ENCODE data around the gene CFHR2.

CFHR2 gene

DNA sequence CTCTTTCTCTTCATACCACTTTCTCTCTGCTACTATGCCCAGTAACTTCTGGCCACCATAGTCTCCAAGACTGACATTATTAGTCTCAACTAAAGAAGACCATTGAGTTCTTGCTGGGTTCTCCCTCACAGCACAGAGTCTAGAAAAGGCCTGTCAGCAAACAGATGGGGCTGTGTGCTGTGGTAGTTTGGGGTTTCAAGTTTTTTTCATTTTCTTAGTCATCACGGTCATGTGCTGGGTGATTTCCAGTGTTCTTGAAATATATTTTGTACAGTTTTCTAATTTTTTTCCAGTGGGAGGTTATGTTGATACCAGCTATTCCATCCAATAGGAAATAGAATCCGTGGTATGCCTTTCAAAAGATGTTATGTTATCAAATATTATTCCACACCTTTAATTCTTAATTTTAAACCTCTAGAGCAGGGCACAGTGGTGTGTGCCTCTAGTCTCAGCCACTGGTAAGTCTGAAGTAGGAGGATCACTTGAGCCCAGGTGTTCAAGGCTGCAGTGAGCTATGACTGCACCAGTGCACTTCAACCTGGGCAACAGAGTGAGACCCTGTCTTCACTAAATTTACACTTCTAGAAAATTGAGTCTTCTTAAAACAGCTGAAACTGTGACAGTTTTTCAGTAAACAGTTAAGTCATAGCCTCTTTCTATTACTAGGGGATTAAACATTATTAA lies 8.3 kb downstream of the CFHR2 start:
- H3K27ac ChIP-seq = no peak overlapping the region
- no peak for TF ChIP-seq ZFX (IDR thresholded peaks at IDR 0.05)
- TF ChIP-seq, protein P1, sequence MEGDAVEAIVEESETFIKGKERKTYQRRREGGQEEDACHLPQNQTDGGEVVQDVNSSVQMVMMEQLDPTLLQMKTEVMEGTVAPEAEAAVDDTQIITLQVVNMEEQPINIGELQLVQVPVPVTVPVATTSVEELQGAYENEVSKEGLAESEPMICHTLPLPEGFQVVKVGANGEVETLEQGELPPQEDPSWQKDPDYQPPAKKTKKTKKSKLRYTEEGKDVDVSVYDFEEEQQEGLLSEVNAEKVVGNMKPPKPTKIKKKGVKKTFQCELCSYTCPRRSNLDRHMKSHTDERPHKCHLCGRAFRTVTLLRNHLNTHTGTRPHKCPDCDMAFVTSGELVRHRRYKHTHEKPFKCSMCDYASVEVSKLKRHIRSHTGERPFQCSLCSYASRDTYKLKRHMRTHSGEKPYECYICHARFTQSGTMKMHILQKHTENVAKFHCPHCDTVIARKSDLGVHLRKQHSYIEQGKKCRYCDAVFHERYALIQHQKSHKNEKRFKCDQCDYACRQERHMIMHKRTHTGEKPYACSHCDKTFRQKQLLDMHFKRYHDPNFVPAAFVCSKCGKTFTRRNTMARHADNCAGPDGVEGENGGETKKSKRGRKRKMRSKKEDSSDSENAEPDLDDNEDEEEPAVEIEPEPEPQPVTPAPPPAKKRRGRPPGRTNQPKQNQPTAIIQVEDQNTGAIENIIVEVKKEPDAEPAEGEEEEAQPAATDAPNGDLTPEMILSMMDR (conservative IDR thresholded peaks at IDR 0.05) = no peak

DNA sequence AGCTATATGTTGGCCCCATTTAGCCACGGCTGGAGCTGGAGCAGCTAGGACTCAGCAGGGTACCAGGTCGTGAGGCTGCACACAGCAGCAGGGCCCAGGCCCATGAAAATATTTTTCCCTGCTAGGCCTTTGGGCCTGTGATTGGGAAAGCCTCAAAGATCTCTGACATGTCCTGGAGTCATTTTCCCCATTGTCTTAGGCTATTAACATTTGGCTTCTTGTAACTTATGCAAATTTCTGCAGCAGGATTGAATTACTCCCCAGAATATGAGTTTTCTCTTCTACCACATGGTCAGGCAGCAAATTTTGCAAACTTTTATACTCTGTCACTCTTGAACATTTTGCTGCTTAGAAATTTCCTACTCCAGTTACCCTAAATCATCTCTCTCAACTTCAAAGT lies 11.2 kb downstream of the CFHR2 start:
- TF ChIP-seq, protein P1 (conservative IDR thresholded peaks at IDR 0.05) = no peak
- TF ChIP-seq ZFX (IDR thresholded peaks at IDR 0.05) = no peak
- H3K27ac ChIP-seq = no peak overlapping the region

DNA sequence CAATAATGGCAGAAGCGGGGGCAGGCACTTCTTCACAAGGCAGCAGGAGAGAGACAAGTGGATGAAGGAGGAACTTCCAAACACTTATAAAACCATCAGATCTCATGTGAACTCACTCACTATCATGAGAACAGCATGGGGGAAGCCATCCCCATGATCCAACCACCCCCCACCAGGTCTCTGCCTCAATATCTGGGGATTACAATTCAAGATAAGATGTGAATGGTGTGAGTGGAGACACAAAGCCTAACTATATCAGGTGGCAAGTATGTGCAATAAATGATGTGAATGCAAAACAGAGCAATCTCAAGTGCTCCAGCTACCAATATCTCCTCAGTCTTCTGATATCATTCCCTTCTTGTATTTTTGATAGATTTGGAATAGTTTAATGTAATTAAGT lies 12.4 kb downstream of the CFHR2 start:
- H3K27ac ChIP-seq = no peak overlapping the region
- TF ChIP-seq, protein P1 (conservative IDR thresholded peaks at IDR 0.05) = no peak
- no peak for TF ChIP-seq ZFX (IDR thresholded peaks at IDR 0.05)

DNA sequence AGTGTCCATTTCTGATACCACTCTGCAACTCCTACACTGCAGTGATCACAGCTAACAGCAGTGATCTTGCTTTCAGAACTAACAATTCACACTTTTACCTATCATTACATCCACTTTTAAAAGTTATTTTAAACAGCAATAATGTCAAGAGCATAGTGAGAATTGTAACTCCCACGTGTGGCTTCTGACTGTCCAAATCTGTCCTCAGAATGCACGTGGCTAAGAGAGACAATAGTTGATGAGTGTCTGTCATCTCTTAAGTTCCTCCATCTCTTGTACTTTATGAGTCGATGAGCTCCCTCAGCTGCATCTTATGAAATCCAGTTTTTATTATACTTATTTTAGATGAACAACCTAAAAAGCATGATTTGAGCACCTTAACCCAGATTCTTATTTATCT lies 17.3 kb downstream of the CFHR2 start:
- H3K27ac ChIP-seq = no peak overlapping the region
- TF ChIP-seq, protein P1 (conservative IDR thresholded peaks at IDR 0.05) = no peak
- TF ChIP-seq ZFX (IDR thresholded peaks at IDR 0.05) = no peak

DNA sequence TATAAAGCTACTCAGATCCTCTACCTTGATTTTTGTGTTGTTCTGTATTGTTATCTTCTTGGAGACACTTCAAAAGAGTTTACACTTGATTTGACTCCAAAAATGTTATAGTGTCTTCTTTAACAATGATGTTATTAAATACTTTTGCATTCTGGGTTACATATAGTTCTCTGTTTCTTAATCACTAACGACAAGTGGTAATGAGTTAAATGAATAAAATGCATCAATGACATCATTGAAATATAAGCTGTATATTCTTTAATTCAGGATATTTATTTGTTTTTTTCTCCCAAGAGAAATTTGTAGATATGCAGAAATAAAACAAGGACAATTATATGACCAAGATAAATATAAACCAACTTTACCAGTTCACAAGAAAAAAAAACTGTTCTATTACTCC lies 26.6 kb downstream of the CFHR2 start:
- no peak overlapping the region for H3K27ac ChIP-seq
- no peak for TF ChIP-seq ZFX (IDR thresholded peaks at IDR 0.05)
- TF ChIP-seq, protein P1 (conservative IDR thresholded peaks at IDR 0.05) = no peak

DNA sequence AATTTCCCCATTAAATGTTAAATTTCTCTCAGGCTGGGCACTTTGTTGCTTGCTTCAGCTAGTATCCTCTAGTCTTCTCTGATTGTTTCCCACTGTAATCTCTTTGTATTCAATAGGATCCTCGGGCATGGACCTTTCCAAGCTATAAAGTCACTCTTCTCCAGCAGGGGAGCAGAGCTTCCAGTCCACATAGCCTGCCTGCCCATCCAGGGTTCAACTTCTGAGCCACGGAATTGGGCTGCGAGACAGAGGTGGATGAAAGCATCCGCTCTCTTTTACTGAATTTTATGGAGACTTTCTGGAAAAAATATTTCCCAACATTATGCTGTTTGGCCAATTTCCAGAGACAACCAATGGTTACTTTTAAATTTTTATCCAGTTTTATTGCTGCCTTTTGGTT lies 32.7 kb downstream of the CFHR2 start:
- TF ChIP-seq, protein P1 (conservative IDR thresholded peaks at IDR 0.05) = no peak
- no peak for TF ChIP-seq ZFX (IDR thresholded peaks at IDR 0.05)
- no peak overlapping the region for H3K27ac ChIP-seq

DNA sequence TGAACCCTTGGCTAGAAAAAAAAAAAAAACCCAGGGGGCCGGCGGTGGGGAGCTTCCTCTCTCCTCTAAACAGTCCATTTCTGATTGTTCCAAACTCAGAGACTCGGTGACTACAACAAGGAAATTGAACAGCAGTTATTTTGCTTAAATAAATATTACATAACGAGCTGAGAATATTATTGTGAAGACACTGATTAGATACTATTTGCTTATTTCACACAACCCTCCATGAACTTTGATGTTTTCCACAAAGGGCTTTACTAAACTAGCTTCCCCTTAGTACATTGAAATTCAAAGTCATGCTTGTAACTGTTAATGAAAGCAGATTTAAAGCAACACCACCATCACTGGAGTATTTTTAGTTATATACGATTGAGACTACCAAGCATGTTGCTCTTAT lies 33.7 kb downstream of the CFHR2 start, which contains the start of gene CFHR5:
CFHR5 (plus strand) TSS at position 279 of the 400 bp plus-strand sequence; CDS start at position 388, 109 bp downstream.
- peak within 1 kb of the TSS; percentile 10; the same call in 1 of the 2 replicates for H3K27ac ChIP-seq
- TF ChIP-seq, protein P1 (conservative IDR thresholded peaks at IDR 0.05) = no peak
- no peak for TF ChIP-seq ZFX (IDR thresholded peaks at IDR 0.05)

All from C4-2B (cell line).